GM23338 (cell line): ENCODE measurements around the gene ELAC2. TPM values are rescaled to one million over a fixed set of nuclear protein-coding genes. Genes with fewer than 3 reads are reported as not detected.

Experiments
- ATAC-seq: fragments of 200-7000 bp; cut with Tn5 transposase; 3 replicates; pipeline ENCODE4 v1.9.1; 2020
- DNase-seq: peaks from one replicate; pipeline ENCODE4 v3.0.0-alpha.2; 2015; ENCODE audit warnings: low spot score
- H2AFZ ChIP-seq: fragments of 200-600 bp; sonication (generic); 2 replicates; pipeline ENCODE4 v1.8.0; 2016; ENCODE audit warnings: antibody characterized with exemption, mild to moderate bottlenecking, moderate library complexity
- H3F3A ChIP-seq: fragments of 200-600 bp; sonication (generic); replicated peaks from 2 replicates; pipeline ENCODE4 v1.8.0; 2017; ENCODE audit warnings: antibody characterized with exemption, mixed run types, low read depth
- H3K27ac ChIP-seq: fragments of 200-600 bp; sonication (generic); 2 replicates; pipeline ENCODE4 v1.6.1; 2016; ENCODE audit warnings: low read depth
- H3K27me3 ChIP-seq: fragments of 200-600 bp; sonication (generic); 2 replicates; pipeline ENCODE4 v1.8.0; 2016; ENCODE audit warnings: mild to moderate bottlenecking, mixed run types, moderate library complexity; ENCODE audit not compliant: insufficient read depth
- H3K36me3 ChIP-seq: fragments of 200-600 bp; sonication (generic); 2 replicates; pipeline ENCODE4 v1.8.0; 2016; ENCODE audit warnings: mild to moderate bottlenecking; ENCODE audit not compliant: insufficient read depth
- H3K4me1 ChIP-seq: fragments of 200-600 bp; sonication (generic); 2 replicates; pipeline ENCODE4 v1.8.0; 2016; ENCODE audit warnings: mild to moderate bottlenecking, moderate library complexity; ENCODE audit not compliant: insufficient read depth
- H3K4me2 ChIP-seq: fragments of 200-600 bp; sonication (generic); 2 replicates; pipeline ENCODE4 v1.7.1; 2017; ENCODE audit warnings: mixed run types
- H3K4me3 ChIP-seq: fragments of 200-600 bp; sonication (generic); 2 replicates; pipeline ENCODE4 v1.6.1; 2016; ENCODE audit warnings: mixed run types
- H3K79me2 ChIP-seq: fragments of 200-600 bp; sonication (generic); replicated peaks from 2 replicates; pipeline ENCODE4 v1.8.0; 2017; ENCODE audit warnings: mild to moderate bottlenecking; ENCODE audit not compliant: insufficient read depth
- H3K9me2 ChIP-seq: fragments of 200-600 bp; sonication (generic); 2 replicates; pipeline ENCODE4 v1.8.0; 2017; ENCODE audit not compliant: insufficient read depth
- H4K20me1 ChIP-seq: fragments of 200-600 bp; sonication (generic); replicated peaks from 2 replicates; pipeline ENCODE4 v1.8.0; 2017; ENCODE audit warnings: mild to moderate bottlenecking; ENCODE audit not compliant: insufficient read depth
- H3K27ac Mint-ChIP-seq: 2 replicates; pipeline ENCODE4 v1.8.0; 2020; ENCODE audit warnings: inconsistent platforms, mild to moderate bottlenecking, moderate library complexity, mixed read lengths
- H3K27me3 Mint-ChIP-seq: 3 replicates; pipeline ENCODE4 v1.8.0; 2022; ENCODE audit warnings: low read depth, mild to moderate bottlenecking, moderate library complexity, mixed read lengths, inconsistent platforms; ENCODE audit not compliant: insufficient read depth, poor library complexity
- H3K36me3 Mint-ChIP-seq: 3 replicates; pipeline ENCODE4 v1.8.0; 2021; ENCODE audit warnings: low read depth, mild to moderate bottlenecking, inconsistent platforms, moderate library complexity, mixed read lengths
- H3K4me1 Mint-ChIP-seq: 3 replicates; pipeline ENCODE4 v1.8.0; 2020; ENCODE audit warnings: mild to moderate bottlenecking, inconsistent platforms, mixed read lengths
- H3K4me3 Mint-ChIP-seq: 3 replicates; pipeline ENCODE4 v1.8.0; 2021; ENCODE audit warnings: moderate library complexity, mild to moderate bottlenecking, inconsistent platforms, mixed read lengths
- H3K9me3 Mint-ChIP-seq: 3 replicates; pipeline ENCODE4 v1.8.0; 2020; ENCODE audit warnings: moderate library complexity, mild to moderate bottlenecking, inconsistent platforms, mixed read lengths
- CREB1 ChIP-seq: fragments of 250-450 bp; sonication (Bioruptor Pico); IDR thresholded peaks from 2 replicates; pipeline ENCODE4 v1.5.0; 2020; ENCODE audit warnings: low read depth, mild to moderate bottlenecking, moderate library complexity
- EZH2 ChIP-seq: fragments of 200-600 bp; sonication (generic); IDR thresholded peaks from one replicate; pipeline ENCODE4 v1.8.0; 2017; ENCODE audit warnings: antibody characterized with exemption, mild to moderate bottlenecking, low read depth; ENCODE audit not compliant: unreplicated experiment
- EZH2phosphoT487 ChIP-seq: fragments of 200-600 bp; sonication (generic); IDR thresholded peaks from one replicate; pipeline ENCODE4 v1.8.1; 2018; ENCODE audit warnings: antibody characterized with exemption; ENCODE audit not compliant: unreplicated experiment
- JUNB ChIP-seq: IDR thresholded peaks from one replicate; pipeline ENCODE4 v1.6.1; 2016; ENCODE audit warnings: antibody characterized with exemption; ENCODE audit not compliant: unreplicated experiment
- NANOG ChIP-seq: IDR thresholded peaks from 2 replicates; pipeline ENCODE4 v1.6.1; 2016; ENCODE audit warnings: antibody characterized with exemption, borderline replicate concordance
- POLR2AphosphoS5 ChIP-seq: IDR thresholded peaks from 2 replicates; pipeline ENCODE4 v1.6.1; 2016; ENCODE audit warnings: antibody characterized with exemption, low read depth
- STAT1 ChIP-seq: IDR thresholded peaks from one replicate; pipeline ENCODE4 v1.6.1; 2016; ENCODE audit warnings: antibody characterized with exemption; ENCODE audit not compliant: unreplicated experiment
- ZNF114 ChIP-seq: fragments of 250-450 bp; sonication (Bioruptor Pico); IDR thresholded peaks from 2 replicates; pipeline ENCODE4 v1.5.0; 2020; ENCODE audit warnings: mild to moderate bottlenecking, moderate library complexity
- ZNF331 ChIP-seq: fragments of 250-450 bp; sonication (Bioruptor Pico); IDR thresholded peaks from 2 replicates; pipeline ENCODE4 v1.5.0; 2020; ENCODE audit warnings: low read depth, mild to moderate bottlenecking, moderate library complexity
- polyA plus RNA-seq: library from polyadenylated mRNA; unstranded; fragments of >200 nt; fragmentation: Nextera tagmentation; extraction: Ambion mirVana; gene quantifications from 2 replicates; pipeline ENCODE4 v1.2.1, GENCODE V29; 2016
- total RNA-seq: library from RNA; depleted of rRNA; stranded (reverse); fragments of >200 nt; shearing (Covaris generic); gene quantifications from 2 replicates; pipeline ENCODE4 v1.2.3, GENCODE V29; 2014
- TF ChIP-seq, protein P1 (sequence below): fragments of 250-450 bp; sonication (Bioruptor Pico); IDR thresholded peaks from 2 replicates; pipeline ENCODE4 v1.5.0; 2020; ENCODE audit warnings: mild to moderate bottlenecking, moderate library complexity
- TF ChIP-seq, protein P2 (sequence below), 2 experiments: fragments of 200-600 bp in 1 of 2; sonication (generic) in 1 of 2; conservative IDR thresholded peaks; 2 replicates each; pipeline versions ENCODE4 v1.5.1 to v1.6.1; 2016 to 2017; ENCODE audit warnings: antibody characterized with exemption in 2 of 2, low read depth in 2 of 2, mild to moderate bottlenecking in 2 of 2, moderate library complexity in 1 of 2
- TF ChIP-seq, protein P3 (sequence below): IDR thresholded peaks from 2 replicates; pipeline ENCODE4 v1.6.1; 2016; ENCODE audit warnings: antibody characterized with exemption
- TF ChIP-seq, protein P4 (sequence below): IDR thresholded peaks from one replicate; pipeline ENCODE4 v1.6.1; 2018; ENCODE audit warnings: antibody characterized with exemption; ENCODE audit not compliant: unreplicated experiment

Gene ELAC2
- total and polyA plus RNA-seq, 2 experiments from 2014 or later = 49.9 to 203 TPM

DNA sequence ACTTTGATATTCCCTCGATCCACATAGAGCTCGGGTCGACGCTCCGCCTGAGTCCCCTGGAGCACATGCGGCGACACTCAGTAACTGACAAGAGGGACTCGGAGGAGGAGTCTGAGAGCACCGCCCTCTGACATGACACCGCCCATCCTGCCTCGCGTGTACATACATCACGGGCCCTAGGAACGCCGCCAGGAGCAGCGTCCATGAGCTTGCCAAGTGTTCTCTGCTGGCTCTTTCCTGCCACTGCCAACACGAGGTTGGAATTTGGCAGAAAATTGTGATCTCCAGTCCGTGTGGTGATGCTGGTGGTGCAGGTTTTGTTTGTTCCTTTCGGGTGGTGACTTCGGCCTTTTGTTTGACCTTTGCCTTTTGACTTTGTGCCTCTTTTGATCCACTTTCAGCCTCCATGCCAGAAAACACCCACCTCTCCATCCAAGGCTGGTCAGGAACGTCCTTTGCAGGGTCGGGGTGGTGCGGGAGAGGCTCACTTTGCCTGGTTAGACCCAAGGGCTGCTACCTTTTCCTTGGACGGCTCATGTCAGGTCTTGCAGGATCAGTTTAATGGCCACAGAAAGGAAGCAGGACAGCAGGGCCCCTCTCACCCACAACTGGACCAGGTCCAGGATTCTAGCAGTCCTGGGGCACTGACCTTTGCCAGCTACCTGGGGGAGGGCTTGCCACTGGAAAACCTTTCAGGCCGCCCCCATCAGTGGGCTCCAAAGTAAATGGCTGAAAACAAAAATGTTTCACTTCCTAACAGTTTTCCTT lies 27.6 kb downstream of the ELAC2 start:
- H3K27ac Mint-ChIP-seq = no peak overlapping the region

More for the DNA sequence above, 27.6 kb downstream of the ELAC2 start:
- no peaks in the 10 kb centered on the region for H3K79me2 ChIP-seq
- Mint-ChIP-seq H3K4me3 (no peak overlapping the region), H3K9me3 (no peaks in the 10 kb centered on the region), H3K27me3 (peaks cover 14% of the 10 kb centered on the region), H3K4me1 (peaks cover 33% of the 10 kb centered on the region), H3K36me3 (peaks cover 65% of the 10 kb centered on the region)
- H3F3A ChIP-seq = 0 out of 2 replicates have a peak, but pooled peaks cover 3% of the 10 kb centered on the region
- H3K9me2 ChIP-seq = no peaks in the 10 kb centered on the region
- no peak overlapping the region for H2AFZ ChIP-seq
- peaks cover 2% of the 10 kb centered on the region for H4K20me1 ChIP-seq
- peaks cover 35% of the 10 kb centered on the region for H3K36me3 ChIP-seq
- DNase-seq (peak; percentile 38), ATAC-seq (peak; percentile 35)
- no peak overlapping the region for H3K4me3 ChIP-seq
- no peak overlapping the region for H3K27ac ChIP-seq
- TF ChIP-seq CREB1 (CRISPR knock-in tag) (no peak), JUNB (no peak), EZH2 (no peak), STAT1 (no peak), EZH2phosphoT487 (no peak), POLR2AphosphoS5 (no peak), ZNF114 (no peak), ZNF331 (CRISPR knock-in tag) (no peak), NANOG (no peak)
- TF ChIP-seq, protein P1, sequence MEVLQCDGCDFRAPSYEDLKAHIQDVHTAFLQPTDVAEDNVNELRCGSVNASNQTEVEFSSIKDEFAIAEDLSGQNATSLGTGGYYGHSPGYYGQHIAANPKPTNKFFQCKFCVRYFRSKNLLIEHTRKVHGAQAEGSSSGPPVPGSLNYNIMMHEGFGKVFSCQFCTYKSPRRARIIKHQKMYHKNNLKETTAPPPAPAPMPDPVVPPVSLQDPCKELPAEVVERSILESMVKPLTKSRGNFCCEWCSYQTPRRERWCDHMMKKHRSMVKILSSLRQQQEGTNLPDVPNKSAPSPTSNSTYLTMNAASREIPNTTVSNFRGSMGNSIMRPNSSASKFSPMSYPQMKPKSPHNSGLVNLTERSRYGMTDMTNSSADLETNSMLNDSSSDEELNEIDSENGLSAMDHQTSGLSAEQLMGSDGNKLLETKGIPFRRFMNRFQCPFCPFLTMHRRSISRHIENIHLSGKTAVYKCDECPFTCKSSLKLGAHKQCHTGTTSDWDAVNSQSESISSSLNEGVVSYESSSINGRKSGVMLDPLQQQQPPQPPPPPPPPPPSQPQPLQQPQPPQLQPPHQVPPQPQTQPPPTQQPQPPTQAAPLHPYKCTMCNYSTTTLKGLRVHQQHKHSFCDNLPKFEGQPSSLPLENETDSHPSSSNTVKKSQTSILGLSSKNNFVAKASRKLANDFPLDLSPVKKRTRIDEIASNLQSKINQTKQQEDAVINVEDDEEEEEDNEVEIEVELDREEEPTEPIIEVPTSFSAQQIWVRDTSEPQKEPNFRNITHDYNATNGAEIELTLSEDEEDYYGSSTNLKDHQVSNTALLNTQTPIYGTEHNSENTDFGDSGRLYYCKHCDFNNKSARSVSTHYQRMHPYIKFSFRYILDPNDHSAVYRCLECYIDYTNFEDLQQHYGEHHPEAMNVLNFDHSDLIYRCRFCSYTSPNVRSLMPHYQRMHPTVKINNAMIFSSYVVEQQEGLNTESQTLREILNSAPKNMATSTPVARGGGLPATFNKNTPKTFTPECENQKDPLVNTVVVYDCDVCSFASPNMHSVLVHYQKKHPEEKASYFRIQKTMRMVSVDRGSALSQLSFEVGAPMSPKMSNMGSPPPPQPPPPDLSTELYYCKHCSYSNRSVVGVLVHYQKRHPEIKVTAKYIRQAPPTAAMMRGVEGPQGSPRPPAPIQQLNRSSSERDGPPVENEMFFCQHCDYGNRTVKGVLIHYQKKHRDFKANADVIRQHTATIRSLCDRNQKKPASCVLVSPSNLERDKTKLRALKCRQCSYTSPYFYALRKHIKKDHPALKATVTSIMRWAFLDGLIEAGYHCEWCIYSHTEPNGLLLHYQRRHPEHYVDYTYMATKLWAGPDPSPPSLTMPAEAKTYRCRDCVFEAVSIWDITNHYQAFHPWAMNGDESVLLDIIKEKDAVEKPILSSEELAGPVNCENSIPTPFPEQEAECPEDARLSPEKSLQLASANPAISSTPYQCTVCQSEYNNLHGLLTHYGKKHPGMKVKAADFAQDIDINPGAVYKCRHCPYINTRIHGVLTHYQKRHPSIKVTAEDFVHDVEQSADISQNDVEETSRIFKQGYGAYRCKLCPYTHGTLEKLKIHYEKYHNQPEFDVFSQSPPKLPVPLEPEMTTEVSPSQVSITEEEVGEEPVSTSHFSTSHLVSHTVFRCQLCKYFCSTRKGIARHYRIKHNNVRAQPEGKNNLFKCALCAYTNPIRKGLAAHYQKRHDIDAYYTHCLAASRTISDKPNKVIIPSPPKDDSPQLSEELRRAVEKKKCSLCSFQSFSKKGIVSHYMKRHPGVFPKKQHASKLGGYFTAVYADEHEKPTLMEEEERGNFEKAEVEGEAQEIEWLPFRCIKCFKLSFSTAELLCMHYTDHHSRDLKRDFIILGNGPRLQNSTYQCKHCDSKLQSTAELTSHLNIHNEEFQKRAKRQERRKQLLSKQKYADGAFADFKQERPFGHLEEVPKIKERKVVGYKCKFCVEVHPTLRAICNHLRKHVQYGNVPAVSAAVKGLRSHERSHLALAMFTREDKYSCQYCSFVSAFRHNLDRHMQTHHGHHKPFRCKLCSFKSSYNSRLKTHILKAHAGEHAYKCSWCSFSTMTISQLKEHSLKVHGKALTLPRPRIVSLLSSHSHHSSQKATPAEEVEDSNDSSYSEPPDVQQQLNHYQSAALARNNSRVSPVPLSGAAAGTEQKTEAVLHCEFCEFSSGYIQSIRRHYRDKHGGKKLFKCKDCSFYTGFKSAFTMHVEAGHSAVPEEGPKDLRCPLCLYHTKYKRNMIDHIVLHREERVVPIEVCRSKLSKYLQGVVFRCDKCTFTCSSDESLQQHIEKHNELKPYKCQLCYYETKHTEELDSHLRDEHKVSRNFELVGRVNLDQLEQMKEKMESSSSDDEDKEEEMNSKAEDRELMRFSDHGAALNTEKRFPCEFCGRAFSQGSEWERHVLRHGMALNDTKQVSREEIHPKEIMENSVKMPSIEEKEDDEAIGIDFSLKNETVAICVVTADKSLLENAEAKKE (CRISPR knock-in tag) = no peak
- TF ChIP-seq, protein P2, sequence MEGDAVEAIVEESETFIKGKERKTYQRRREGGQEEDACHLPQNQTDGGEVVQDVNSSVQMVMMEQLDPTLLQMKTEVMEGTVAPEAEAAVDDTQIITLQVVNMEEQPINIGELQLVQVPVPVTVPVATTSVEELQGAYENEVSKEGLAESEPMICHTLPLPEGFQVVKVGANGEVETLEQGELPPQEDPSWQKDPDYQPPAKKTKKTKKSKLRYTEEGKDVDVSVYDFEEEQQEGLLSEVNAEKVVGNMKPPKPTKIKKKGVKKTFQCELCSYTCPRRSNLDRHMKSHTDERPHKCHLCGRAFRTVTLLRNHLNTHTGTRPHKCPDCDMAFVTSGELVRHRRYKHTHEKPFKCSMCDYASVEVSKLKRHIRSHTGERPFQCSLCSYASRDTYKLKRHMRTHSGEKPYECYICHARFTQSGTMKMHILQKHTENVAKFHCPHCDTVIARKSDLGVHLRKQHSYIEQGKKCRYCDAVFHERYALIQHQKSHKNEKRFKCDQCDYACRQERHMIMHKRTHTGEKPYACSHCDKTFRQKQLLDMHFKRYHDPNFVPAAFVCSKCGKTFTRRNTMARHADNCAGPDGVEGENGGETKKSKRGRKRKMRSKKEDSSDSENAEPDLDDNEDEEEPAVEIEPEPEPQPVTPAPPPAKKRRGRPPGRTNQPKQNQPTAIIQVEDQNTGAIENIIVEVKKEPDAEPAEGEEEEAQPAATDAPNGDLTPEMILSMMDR (conservative IDR thresholded peaks at IDR 0.05; ENCODE audit: low read depth in 2 of 2) = no peak
- TF ChIP-seq, protein P3, sequence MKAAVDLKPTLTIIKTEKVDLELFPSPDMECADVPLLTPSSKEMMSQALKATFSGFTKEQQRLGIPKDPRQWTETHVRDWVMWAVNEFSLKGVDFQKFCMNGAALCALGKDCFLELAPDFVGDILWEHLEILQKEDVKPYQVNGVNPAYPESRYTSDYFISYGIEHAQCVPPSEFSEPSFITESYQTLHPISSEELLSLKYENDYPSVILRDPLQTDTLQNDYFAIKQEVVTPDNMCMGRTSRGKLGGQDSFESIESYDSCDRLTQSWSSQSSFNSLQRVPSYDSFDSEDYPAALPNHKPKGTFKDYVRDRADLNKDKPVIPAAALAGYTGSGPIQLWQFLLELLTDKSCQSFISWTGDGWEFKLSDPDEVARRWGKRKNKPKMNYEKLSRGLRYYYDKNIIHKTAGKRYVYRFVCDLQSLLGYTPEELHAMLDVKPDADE = no peak
- TF ChIP-seq, protein P4, sequence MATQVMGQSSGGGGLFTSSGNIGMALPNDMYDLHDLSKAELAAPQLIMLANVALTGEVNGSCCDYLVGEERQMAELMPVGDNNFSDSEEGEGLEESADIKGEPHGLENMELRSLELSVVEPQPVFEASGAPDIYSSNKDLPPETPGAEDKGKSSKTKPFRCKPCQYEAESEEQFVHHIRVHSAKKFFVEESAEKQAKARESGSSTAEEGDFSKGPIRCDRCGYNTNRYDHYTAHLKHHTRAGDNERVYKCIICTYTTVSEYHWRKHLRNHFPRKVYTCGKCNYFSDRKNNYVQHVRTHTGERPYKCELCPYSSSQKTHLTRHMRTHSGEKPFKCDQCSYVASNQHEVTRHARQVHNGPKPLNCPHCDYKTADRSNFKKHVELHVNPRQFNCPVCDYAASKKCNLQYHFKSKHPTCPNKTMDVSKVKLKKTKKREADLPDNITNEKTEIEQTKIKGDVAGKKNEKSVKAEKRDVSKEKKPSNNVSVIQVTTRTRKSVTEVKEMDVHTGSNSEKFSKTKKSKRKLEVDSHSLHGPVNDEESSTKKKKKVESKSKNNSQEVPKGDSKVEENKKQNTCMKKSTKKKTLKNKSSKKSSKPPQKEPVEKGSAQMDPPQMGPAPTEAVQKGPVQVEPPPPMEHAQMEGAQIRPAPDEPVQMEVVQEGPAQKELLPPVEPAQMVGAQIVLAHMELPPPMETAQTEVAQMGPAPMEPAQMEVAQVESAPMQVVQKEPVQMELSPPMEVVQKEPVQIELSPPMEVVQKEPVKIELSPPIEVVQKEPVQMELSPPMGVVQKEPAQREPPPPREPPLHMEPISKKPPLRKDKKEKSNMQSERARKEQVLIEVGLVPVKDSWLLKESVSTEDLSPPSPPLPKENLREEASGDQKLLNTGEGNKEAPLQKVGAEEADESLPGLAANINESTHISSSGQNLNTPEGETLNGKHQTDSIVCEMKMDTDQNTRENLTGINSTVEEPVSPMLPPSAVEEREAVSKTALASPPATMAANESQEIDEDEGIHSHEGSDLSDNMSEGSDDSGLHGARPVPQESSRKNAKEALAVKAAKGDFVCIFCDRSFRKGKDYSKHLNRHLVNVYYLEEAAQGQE = no peak
- H3K4me1 ChIP-seq = peaks cover 8% of the 10 kb centered on the region; the same call in 1 of the 2 replicates
- H3K4me2 ChIP-seq = no peak overlapping the region
- H3K27me3 ChIP-seq = no peaks in the 10 kb centered on the region
